ENCODE results near the gene SGTB.
"Not testable (repeated sequence)": the region's sequence is repeated elsewhere in the genome, so short reads cannot be mapped to it uniquely, and the experiment has no call there.

SGTB gene

DNA sequence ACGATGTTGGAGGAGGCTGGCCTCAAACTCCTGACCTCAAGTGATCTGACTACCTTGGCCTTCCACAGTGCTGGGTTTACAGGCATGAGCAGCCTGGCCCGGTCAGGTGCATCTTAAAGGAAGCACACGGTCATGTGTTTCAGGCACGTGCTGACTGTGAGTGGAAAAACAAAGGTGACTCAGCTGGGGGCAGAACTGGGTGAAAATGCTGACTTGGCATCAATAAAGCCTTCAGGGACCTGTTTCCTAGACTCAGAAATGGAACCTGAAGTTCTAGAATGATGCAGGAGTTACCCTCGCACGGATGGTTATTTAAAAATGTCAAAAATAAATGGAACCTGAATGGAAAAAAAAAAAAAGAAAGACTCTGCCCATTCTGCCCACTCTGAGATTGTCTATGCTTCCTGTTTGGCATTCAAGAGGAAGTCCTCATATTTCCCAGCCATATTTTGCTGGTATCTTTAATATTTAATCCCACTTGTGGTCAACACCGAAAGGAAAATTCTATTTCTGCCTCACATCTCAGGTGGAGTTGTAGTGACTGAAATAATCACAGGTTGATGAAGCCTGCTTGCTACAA is 12.4 kb upstream of the SGTB start:
- DNase-seq (ENCODE audit: low read depth): not testable (repeated sequence)

DNA sequence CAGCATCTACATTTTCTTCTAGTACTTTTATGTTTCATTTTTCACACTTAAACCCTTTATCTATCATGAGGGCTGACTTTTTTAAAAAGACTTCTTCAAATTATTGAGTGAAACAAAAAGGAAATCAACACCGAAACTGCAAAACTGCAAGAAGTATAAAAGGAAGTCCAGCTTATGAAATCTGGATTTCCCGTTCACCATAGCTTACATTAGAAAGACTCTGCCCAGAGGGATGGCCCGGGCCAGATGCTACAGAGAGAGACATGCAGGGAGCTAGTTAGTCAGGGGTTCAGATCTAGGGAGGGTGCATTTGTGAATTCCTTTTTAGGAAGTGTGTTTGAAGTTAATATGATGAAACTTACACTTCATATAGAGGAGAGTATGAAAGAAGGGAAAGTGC is 10.1 kb upstream of the SGTB start:
- not testable (repeated sequence) for DNase-seq (ENCODE audit: low read depth)

DNA sequence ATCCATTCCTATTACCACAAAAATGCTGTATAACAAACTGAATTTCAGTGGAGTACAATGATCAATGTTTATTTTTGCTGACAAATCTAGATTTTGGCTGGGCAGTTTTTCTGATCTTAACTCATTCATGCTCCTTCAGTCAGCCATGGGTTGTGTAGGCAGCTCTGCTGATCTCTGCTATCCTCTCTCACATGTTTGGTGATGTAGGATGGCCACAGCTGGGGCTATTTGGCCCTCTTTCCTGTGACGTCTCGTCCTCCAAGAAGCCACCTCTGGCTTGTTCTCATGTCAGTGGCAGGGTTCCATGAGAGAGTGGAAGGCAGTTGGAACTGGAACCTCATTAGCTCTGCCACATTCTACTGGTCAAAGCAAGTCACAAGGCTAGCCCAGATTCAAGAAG is 9.0 kb upstream of the SGTB start:
- no peak for DNase-seq (ENCODE audit: low read depth)

DNA sequence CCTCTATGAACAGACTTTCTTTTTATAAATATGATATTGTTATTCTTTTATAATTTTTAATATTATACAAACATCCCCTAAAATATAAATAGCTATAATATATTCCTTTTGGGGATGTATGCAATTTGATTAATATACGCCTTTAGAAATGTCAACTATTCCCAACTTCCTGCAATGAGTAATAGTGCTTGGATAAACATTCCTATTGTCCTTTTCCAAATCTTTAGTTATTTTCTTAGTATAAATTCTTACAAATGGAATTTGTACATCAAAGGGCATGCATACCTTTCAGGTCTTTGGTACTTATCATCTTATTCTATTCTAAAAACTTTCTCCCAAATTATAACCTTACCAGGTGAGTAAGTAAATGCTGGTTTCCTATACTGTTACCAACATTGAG is 6.3 kb upstream of the SGTB start:
- no peak for DNase-seq (ENCODE audit: low read depth)

DNA sequence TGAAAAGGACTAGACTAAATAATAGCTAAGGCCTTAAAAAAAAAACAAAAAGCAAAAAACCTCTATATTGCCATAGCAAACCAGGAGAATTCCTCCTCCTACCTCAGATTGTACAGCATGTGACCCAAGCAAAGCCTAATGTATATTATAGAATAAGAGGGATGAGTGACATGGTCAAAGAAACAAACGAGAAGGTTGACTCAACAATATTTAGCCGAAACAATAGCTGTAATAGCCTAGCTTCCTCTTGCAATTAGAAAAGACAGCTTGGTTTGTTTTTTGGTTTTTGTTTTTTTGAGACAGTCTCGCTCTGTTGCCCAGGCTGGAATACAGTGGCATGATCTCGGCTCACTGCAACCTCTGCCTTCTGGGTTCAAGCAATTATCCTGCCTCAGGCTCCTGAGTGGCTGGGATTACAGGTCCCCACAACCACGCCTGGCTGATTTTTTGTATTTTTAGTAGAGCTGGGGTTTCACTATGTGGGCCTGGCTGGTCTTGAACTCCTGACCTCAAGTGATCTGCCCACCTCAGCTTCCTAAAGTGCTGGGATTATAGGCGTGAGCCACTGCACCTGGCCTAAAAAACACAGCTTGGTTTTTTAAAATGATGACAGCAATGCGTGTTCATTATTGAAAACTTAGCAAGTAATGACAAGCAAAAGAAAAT is 5.7 kb upstream of the SGTB start:
- no peak for DNase-seq (ENCODE audit: low read depth)

DNA sequence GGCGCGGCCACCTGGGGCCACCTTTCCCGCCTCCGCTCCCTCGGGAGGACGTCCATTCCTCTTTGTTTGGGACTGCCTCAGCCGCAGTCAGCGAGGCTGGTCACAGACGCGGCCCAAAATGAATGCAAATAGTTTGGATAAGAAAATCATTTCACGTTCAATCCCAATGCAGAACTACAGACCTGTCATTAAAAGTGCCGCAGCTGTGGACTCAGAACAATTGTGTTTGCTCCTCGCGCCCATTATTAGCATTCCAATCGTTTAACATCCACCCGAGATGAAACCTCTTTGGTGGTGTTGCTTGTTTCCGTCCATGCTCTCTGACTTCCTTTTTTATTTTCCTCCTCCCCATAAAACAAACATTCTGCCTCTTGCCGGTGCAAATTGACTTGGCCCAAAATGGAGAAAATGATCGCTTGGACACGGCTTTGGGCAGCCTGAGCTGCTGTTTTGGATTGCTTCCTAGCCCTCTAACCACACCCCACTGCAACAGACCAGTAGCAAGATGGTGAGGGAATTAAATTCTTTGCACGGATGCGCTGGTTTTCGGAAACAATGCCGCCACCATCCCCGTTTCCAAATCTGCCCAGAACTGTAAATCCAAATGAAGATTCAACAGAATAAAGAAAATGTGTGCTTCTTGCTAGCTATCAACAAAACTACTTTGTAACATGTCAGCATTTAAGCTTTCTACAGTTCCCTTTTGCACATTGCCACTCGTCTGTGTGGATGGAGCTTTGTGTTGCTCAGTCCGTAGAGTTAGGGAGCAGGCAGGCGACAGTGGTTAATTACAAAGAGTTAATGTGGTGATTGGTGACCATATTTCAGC is 880 bp upstream of the SGTB start:
- peak; percentile 69 for DNase-seq (ENCODE audit: low read depth)

DNA sequence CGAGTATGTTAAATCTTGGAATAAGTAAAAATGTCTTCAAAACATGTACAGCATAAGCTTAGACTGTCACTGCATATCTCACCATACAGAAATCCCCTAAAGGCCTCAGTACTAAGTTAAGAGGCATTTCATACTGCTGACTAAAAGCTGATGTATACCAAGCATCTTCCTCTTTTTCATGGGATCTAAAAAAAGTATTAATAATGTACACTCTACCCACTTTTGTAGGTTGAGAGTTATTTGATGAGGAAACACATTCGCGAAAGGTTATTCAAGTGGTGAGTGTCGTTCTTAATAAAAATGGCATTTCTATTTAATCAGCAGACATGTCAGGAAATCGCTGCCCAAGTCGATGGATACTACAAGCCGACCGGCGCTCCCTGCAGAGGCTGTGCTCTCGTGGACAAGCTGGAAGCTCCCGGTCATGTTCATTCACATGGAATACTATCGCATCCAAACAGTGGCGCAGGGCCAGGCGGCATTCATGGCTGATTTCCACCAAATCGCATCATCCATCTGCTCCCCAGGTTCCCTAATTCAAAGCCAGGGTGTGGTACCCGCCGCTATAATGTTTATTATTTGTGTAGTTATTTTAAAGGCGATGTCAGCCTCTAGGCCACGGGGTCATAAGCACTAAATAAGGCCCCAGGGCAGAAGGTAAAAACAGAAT is 724 bp downstream of the SGTB start:
- peak; percentile 62 for DNase-seq (ENCODE audit: low read depth)

DNA sequence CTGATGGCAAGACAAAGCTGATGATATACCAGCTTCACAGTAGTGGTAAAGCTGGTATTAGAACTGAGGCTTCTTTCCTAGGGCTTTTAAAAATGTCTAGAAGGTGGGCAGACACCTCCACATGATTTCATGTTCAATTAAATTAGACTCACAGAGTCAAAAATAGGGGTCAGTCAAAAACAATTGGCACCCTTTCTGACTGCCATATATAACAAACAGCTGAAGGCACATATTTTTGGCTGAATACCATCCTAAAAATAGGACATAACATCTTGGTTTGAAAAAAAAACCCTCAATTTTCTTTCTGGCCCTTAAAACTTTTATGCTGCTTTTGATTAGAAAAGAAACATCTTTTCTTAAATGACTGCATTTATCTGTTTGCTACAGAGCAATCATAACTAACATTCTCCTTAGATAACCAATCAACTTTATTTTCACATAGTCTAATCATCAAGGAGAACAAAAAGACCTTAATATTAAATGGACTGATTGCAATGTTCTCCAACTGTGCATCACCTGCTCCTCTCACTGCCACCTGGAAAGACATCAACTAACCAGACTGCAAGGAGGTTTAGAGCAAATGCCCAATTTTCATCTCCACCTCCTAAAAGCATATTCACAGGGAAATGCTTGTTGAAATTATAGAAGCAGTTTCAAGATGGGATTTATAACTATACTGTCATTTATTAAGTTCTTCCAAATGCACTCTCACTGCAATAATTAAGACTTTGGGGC is 3.2 kb downstream of the SGTB start:
- DNase-seq (ENCODE audit: low read depth): no peak

DNA sequence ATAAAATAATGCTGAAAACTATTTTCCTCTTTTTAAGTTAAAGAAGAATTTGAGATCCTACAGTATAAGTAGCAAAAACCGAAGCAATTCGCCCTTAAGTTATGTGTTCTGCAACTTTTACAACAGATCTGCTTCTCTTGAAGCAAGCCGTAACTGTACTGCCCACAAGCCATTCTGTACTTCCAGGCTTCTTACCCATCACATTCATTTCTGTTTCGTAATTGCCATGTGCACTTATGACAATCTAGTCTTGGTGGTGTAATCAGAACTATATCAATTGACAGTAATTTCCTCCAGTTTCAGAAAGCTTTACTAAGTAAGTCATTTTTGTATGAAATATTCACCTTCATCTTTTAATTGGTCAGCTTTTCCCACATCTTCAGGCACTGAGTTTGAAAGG is 13.8 kb downstream of the SGTB start:
- peak; percentile 54 for DNase-seq (ENCODE audit: low read depth)

DNA sequence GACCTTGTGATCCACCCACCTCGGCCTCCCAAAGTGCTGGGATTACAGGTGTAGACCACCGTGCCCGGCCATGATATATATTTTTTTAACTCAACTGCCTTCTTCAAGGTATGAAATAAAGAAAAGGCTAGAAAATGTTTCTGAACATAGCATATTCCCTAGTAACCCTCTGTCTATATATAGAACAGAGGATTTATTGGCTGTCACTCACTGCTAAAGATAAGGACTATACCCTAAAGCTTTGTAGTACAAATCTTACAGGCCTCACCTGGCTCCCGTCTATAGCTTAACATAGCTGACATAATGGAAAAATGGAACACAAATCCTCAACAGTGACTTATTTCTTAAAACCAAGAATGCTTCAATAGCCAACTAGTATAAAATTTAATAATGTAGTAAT is 14.2 kb downstream of the SGTB start:
- no peak for DNase-seq (ENCODE audit: low read depth)

DNA sequence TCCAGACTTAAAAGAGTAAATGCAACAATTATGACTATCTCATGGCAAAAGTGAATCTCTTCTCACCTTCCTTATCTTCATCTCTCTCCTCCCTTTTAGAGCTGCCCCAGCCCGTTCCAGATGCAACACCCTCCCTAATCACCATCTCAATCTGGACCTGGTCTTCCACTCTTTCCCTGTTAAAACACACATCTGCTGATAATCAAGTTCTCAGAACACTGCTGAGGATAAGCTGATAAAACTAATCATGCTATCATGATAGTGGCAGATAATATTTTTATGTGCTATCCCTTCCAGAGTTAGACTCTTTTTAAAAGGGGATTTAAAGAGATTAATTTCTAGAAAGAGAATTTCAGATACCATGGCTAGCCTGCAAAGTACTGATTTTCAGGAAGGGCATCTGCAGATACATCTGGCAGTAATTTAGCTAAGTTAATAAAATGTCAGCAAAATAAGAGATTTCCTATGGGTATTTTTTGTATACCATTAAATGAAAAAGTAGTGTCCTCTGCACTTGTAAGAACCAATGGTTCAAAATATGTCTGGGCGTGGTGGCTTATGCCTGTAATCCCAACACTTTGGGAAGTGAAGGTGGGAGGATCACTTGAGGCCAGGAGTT is 17.2 kb downstream of the SGTB start:
- DNase-seq (ENCODE audit: low read depth): no peak

DNA sequence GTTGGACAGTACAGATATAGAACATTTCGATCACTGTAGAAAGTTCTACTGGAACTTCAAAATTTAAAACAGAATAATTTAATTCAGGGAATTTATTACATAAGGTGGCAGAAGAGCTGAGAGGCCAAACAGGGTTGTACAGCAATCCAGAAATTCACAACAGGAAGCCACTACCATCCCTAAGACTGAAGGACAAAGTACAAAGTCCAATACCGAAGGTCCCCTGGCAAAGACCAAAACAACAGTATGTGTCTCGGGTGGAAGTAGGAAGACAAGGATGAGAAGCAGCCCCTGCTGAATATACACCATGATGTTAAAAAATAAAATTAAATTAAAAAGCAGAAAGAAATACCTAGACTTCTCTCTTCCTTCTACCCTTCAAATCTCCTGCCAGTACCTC is 19.9 kb downstream of the SGTB start:
- no peak for DNase-seq (ENCODE audit: low read depth)

DNA sequence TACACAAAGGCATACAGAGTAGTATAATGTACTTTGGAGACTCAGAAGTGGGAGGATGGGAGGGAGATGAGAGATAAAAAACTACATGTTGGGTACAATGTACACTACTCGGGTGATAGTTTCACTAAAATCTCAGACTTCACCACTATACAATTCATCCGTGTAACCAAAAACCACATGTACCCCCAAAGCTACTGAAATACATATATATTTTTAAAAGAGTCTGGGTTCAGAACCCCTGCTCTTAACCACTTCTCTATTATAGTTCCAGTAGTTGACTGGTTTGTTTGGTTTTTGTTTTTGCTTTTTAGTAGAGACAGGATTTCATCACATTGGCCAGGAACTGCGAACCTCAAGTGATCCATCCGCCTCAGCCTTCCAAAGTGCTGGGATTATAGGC is 22.6 kb downstream of the SGTB start:
- DNase-seq (ENCODE audit: low read depth): no peak

DNA sequence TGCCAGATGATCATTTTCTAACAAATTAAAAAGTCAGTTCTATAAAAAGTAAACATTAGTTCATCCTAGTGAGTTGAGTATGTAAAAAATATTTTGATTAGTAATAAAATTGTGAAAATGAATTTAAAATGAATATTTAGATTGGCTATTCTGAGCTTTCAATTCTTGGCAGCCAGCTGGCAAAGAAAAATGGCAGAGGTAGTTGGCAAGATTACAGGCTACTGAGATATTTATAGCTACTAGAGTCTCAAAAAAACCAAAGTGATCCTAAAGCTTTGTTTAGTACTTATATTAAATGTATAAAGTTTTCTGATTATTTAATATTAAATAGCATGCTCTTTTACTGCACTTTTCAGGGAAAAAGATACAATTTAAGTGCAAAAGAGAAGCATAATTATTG is 25.0 kb downstream of the SGTB start:
- no peak for DNase-seq (ENCODE audit: low read depth)

DNA sequence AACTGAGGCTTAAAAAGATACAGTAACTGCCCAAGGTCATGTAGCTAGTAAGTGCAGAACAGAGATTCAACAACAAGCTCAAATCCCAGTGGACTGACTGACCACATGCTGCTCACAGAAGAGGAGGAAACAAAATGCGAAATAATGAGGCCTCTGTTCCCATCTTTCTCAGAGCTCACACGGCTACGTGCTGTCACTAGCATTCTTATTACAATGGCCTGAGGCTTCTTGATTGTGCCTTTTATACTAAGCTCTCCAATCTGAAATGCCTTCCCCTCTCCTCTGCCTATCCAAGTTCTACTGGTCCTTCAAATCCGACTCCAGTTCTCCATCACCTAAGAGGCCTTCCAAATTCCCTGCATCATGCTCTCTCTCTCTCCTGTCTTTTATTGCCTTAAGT is 26.0 kb downstream of the SGTB start:
- no peak for DNase-seq (ENCODE audit: low read depth)

DNA sequence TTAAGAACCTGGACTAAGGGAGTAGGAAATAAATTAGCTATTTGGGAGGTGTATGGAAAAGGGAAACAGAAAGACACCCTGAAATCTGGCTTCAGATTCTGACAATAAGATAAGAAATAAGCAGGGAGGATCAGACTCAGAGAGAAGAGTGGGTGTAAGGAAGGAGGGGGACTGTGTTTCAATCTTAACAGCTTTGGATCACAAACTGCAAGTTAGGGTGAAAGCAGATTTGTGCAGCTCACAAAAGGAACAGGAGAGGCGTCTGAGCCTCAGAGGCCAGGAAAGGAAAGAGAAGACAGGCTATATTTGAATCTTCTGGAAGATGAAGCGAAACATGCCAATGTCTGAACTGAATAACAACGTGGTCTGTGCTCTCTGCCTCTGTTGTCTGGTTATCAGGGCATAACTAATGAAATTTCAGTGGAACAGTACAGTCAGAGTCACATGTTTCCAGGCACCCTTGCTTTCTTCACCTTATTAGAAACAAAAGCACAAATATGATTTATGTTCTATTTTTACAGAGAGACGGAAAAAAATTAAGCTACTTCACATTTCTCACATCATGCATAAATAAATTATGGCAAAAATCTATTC is 26.6 kb downstream of the SGTB start:
- DNase-seq (ENCODE audit: low read depth): no peak

DNA sequence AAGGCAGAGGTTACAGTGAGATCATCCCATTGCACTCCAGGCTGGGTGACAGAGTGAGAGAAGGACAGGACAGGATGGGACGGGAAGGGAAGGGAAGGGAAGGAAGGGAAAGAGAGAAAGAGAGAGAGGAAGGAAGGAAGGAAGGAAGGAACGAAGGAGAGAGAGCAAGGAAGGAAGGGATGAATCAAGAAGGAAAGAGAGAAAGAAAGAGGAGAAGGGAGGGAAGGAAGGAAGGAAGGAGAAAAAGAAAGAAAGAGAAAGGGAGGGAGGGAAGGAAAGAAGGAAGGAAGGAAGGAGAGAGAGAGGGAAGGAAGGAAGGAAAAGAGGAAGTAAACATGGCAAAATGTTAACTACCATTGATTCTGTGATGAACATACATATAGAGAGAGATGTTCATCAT is 28.8 kb downstream of the SGTB start:
- no peak for DNase-seq (ENCODE audit: low read depth)

DNA sequence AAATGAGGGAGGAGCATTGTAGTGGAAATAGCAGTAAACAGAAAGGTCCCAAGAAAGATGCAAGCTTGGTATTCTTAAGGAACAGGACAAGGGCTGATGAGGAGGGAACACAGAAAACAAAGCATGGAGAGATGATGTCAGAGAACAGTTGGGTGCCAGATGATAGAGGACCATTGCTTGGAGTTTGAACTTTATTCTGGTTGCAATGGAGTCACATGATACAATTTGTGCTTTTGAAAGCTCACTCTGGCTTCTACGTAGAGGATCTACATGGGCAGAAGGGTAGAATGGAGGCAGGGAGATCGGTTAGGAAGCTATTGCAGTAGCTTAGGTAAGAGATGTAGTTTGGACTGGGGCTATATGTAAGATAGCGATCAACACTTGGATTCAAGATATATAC is 39.8 kb downstream of the SGTB start:
- DNase-seq (ENCODE audit: low read depth): no peak

DNA sequence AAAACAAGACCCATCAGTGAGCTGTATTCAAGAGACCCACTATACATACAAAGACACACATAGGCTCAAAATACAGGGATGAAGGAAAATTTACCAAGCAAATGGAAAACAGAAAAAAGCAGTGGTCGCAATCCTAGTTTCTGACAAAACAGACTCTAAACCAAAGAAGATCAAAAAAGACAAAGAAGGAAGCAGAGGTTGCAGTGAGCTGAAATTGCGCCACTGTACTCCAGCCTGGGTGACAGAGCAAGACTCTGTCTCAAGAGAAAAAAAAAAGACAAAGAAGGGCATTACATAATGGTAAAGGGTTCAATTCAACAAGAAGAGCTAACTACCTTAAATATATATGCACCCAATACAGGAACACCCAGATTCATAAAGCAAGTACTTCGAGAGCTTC is 45.9 kb downstream of the SGTB start:
- DNase-seq (ENCODE audit: low read depth): not testable (repeated sequence)

DNA sequence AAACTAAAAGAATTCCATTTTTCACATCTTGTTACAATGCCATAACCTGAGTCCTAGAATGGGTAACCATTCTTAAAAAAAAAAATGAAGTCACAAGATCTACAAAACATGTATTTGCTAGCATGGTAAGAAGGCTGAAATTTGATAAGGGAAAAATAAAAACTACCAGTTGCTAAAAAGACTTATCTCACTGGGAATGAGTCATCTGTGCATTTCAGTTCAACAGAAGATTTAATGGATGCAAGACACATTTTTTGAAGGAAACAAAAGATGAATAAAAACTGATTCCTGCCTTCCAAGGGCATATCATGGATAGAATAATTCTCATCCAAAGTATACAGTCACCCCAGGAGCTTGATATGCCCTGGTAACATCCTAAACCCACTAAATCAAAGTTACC is 47.2 kb downstream of the SGTB start:
- DNase-seq (ENCODE audit: low read depth): peak; percentile 70

DNA sequence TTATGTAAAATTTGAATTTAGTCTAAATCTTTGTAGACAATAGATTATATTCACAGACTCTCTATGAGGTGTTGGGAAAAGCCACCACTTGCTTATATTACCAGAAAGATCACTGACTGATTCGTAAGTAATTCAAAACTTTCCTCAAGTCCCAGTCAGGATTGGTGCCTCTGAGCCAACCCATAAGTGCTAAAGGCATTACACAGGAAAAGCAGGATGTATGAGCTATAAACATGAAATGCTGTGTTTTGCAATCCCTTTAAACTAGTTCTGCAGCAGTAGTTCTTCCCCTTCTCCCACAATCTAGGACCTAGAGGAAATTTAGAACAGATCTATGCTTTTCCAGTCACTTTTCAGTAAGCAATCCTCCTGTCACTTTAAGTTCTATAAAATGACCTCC is 49.1 kb downstream of the SGTB start:
- DNase-seq (ENCODE audit: low read depth): peak; percentile 89

Data from iris pigment epithelial cell (primary cell).